Left lung (tissue), 10 donors: ENCODE results near the gene PLAC9. TPM values are rescaled to one million over a fixed set of nuclear protein-coding genes. Genes with fewer than 3 reads are reported as not detected.
A peak's percentile ranks its signal among the peaks of the same experiment; 100 is the strongest.
"Not testable (repeated sequence)": the region's sequence is repeated elsewhere in the genome, so short reads cannot be mapped to it uniquely, and the experiment has no call there.

Experiments
- ATAC-seq: fragments of 200-7000 bp; cut with Tn5 transposase; one replicate; pipeline ENCODE4 v1.9.1; 2020; ENCODE audit warnings: moderate library complexity
- DNase-seq, 4 donors: peaks; one replicate each; pipeline ENCODE4 v3.0.0-alpha.2; 2013 to 2020
- H3K27ac ChIP-seq, 2 donors: fragments of 200-600 bp; sonication (generic) in 1 of 2; one replicate each; pipeline versions ENCODE4 v1.5.0 to v1.8.0; 2020 to 2021
- H3K27me3 ChIP-seq, 2 donors: fragments of 200-600 bp; sonication (generic) in 1 of 2; one replicate each; pipeline versions ENCODE4 v1.5.0 to v1.8.0; 2020 to 2021
- H3K36me3 ChIP-seq, 2 donors: fragments of 200-600 bp; sonication (generic) in 1 of 2; one replicate each; pipeline versions ENCODE4 v1.5.0 to v1.8.0; 2020 to 2021
- H3K4me1 ChIP-seq, 2 donors: fragments of 200-600 bp; one replicate each; pipeline ENCODE4 v1.8.0; 2021
- H3K4me3 ChIP-seq, 2 donors: fragments of 200-600 bp; sonication (generic) in 1 of 2; one replicate each; pipeline versions ENCODE4 v1.5.0 to v1.8.0; 2020 to 2021; ENCODE audit warnings: mild to moderate bottlenecking in 1 of 2
- H3K9me3 ChIP-seq, 2 donors: fragments of 200-600 bp; sonication (generic) in 1 of 2; one replicate each; pipeline versions ENCODE4 v1.5.0 to v1.8.0; 2020 to 2021
- intact Hi-C, 2 donors: fragments of 100-400 bp; cut with DNase I; formaldehyde crosslinking; loops; one replicate each; pipeline versions ENCODE4 v1.11.2 to v1.14.2; 2022
- polyA plus RNA-seq, 6 donors: library from polyadenylated mRNA; unstranded; fragments of 120-200 nt; gene quantifications; one replicate each; pipeline ENCODE4 v1.2.1, GENCODE V29; 2013; ENCODE audit not compliant: insufficient read length in 6 of 6
- total RNA-seq, 2 donors: library from RNA; stranded (reverse); fragmentation: NEBNext Ultra II Directional; extraction: Animal tissue kit (Norgen Biotek cat#: 25700); gene quantifications; one replicate each; pipeline ENCODE4 v1.2.1, GENCODE V29; 2021
- TF ChIP-seq, protein P1 (sequence below), 2 donors: fragments of 200-600 bp; sonication (generic) in 1 of 2; IDR thresholded peaks; one replicate each; pipeline versions ENCODE4 v1.5.0 to v1.8.0; 2021; ENCODE audit warnings: antibody characterized with exemption in 2 of 2
- donor health status: DM: no; HTN: yes; CAD: no.
- donor health status: DM: no; HTN: no; CAD: no.

PLAC9 gene
- total and polyA plus RNA-seq, 8 donors, result 35.0 to 72.4 (median 50.6) TPM

DNA sequence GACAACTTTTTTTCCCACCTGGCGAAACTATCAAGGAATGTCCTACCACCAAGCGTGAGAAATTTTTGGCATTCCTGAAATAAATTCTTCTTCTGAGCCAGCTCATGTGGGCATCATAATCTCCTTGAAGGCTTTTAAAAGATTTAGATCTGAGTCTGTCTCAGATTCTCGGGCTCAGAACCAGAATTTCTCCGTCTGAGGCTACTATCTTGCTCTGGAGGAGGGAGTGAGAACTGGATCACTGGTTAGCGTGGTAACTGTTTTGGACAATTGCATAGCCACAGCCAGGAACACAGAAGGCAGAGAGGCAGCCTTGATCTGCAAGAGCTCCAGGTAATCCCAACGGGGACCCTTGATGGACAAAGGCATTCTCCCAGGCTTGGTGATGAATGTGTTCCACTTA is 1.0 kb upstream of the PLAC9 start:
- no peak overlapping the region for H3K27ac ChIP-seq
- H3K4me1 ChIP-seq, result peaks cover 0 to 12% of the 10 kb centered on the region in 2 donors
- ATAC-seq (no peak), DNase-seq (no peak)
- no peaks in the 10 kb centered on the region for H3K36me3 ChIP-seq
- TF ChIP-seq, protein P1, sequence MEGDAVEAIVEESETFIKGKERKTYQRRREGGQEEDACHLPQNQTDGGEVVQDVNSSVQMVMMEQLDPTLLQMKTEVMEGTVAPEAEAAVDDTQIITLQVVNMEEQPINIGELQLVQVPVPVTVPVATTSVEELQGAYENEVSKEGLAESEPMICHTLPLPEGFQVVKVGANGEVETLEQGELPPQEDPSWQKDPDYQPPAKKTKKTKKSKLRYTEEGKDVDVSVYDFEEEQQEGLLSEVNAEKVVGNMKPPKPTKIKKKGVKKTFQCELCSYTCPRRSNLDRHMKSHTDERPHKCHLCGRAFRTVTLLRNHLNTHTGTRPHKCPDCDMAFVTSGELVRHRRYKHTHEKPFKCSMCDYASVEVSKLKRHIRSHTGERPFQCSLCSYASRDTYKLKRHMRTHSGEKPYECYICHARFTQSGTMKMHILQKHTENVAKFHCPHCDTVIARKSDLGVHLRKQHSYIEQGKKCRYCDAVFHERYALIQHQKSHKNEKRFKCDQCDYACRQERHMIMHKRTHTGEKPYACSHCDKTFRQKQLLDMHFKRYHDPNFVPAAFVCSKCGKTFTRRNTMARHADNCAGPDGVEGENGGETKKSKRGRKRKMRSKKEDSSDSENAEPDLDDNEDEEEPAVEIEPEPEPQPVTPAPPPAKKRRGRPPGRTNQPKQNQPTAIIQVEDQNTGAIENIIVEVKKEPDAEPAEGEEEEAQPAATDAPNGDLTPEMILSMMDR (IDR thresholded peaks at IDR 0.05), result no peak
- intact Hi-C loops, result no loop called here
- no peak overlapping the region for H3K4me3 ChIP-seq
- no peaks in the 10 kb centered on the region for H3K9me3 ChIP-seq
- peaks cover 15 to 38% of the 10 kb centered on the region in 2 donors for H3K27me3 ChIP-seq

DNA sequence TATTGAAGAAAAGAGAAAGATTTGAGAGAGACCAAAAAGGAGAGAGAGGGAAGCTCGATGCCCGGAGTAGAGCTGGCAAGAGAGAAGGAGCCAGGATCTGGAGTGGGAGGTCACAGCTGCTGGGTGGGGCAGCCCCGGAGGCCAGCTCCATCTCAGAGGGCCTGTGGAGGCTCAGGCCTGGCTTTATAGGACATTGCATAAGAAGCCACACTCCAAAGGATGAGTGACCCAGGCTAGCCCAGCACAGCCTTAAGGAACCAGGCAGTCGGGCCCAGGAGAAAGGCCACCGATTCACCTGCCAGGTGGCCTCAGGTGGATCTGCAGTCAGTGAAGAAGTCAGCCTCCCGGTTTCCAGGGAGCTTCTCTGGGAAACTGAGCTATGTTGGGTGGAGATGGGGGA is 676 bp downstream of the PLAC9 start:
- TF ChIP-seq, protein P1 (IDR thresholded peaks at IDR 0.05), result no peak
- H3K27me3 ChIP-seq, result peaks cover 15 to 38% of the 10 kb centered on the region in 2 donors
- no peak for ATAC-seq
- H3K4me3 ChIP-seq, result peak overlapping the region; percentile 25 to 37
- H3K36me3 ChIP-seq, result no peaks in the 10 kb centered on the region
- H3K27ac ChIP-seq, result peak overlapping the region; percentile 46 to 55
- no peak for DNase-seq
- no peaks in the 10 kb centered on the region for H3K9me3 ChIP-seq
- peaks cover 4 to 12% of the 10 kb centered on the region in 2 donors for H3K4me1 ChIP-seq
- intact Hi-C loops, result no loop called here

DNA sequence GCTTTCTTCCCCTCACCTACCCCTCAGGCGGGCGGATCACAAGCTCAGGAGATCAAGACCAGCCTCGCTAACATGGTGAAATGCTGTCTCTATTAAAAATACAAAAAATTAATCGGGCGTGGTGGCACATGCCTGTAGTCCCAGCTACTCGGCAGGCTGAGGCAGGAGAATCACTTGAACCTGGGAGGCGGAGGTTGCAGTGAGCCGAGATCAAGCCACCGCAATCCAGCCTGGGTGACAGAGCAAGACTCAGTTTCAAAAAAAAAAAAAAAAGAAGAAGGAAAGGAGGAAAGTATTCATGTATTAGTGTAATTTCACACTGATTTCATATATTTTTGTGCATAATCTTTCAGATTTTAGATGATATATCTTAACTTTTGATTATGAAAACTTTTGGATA is 1.2 kb downstream of the PLAC9 start:
- peak overlapping the region; percentile 46 to 55 for H3K27ac ChIP-seq

DNA sequence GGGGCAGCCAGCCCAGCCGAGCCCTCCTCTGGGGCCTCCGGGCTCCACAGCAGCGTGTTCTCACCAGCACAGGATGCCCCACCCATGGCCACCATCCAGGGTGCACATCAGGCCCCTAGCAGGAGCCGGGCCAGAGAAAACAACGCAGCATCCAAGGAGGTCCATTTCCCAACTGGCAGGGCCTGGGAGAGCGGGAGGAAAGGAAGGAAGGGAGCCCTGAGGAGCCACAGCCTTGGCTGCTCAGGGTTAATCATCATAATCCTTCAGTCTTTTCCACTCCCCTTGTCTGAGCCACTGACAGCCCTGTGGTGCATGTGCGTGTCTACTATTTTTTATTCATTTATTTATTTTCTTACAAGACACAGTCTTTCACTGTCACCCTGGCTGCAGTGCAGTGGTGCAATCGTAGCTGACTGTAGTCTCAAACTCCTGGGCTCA is 3.6 kb downstream of the PLAC9 start:
- H3K36me3 ChIP-seq, result no peaks in the 10 kb centered on the region
- peak; percentile 63 for ATAC-seq
- H3K4me1 ChIP-seq, result peaks cover 4 to 12% of the 10 kb centered on the region in 2 donors
- no peaks in the 10 kb centered on the region for H3K9me3 ChIP-seq
- H3K27ac ChIP-seq, result peak overlapping the region in 1 of 2 donors; percentile 68
- H3K4me3 ChIP-seq, result no peak overlapping the region
- peak in 3 of 4 donors; percentile 66 to 79 (median 67) for DNase-seq
- intact Hi-C loops, result no loop called here
- peaks cover 15 to 51% of the 10 kb centered on the region in 2 donors for H3K27me3 ChIP-seq
- TF ChIP-seq, protein P1 (IDR thresholded peaks at IDR 0.05), result no peak

More for the DNA sequence above, 1.2 kb downstream of the PLAC9 start:
- H3K9me3 ChIP-seq, DNase-seq, H3K36me3 ChIP-seq, intact Hi-C loops, ATAC-seq: not testable (repeated sequence)
- H3K27me3 ChIP-seq, result peaks cover 15 to 38% of the 10 kb centered on the region in 2 donors
- H3K4me1 ChIP-seq, result peaks cover 4 to 12% of the 10 kb centered on the region in 2 donors
- peak overlapping the region; percentile 25 to 37 for H3K4me3 ChIP-seq

DNA sequence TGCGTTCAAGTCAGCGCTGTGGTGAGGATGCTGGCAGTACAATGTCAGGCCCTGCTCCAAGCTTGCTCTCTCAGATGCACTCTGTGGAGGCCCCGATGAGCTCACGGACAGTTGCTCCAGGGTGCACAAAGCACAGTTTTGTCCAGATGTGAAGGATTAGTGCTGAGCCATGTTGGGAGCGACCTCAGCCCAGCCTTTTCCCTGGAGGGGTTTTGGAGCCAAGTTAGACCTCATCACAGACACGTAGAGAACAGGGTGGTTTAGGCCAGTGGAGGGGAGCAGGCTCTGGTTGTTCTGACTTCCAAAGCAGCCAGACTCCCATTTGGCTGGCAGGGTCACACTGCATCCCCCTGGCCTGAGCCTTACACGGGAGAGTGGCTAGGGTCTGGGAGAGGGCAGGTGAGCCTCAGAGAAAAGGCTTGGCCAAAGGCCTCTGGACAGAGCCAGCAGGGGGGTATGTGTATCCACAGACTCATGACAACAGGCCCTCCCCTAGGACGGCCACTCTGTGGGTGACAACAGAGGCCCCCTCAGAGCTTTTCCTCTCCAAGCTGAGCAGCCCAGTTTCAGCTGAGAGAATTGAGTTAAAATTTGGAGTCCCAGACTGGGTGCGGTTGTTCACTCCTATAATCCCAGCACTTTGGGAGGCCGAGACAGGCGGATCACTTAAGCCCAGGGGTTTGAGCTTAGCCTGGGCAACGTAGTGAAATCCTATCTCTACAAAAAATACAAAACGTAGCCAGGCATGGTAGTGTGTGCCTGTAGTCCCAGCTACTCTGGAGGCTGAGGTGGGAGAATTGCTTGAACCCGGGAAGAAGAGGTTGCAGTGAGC is 4.7 kb downstream of the PLAC9 start:
- no peak for DNase-seq
- TF ChIP-seq, protein P1 (IDR thresholded peaks at IDR 0.05), result no peak
- no peaks in the 10 kb centered on the region for H3K36me3 ChIP-seq
- ATAC-seq, result peak; percentile 18
- H3K27me3 ChIP-seq, result peaks cover 7 to 49% of the 10 kb centered on the region in 2 donors
- intact Hi-C loops, result no loop called here
- peak overlapping the region in 1 of 2 donors; percentile 26 for H3K27ac ChIP-seq
- H3K9me3 ChIP-seq, result no peaks in the 10 kb centered on the region
- no peak overlapping the region for H3K4me3 ChIP-seq
- H3K4me1 ChIP-seq, result peaks cover 4 to 11% of the 10 kb centered on the region in 2 donors
